Neural cell (in vitro differentiated cells): Measurements from ENCODE around the gene TRIM46.

Experiments used
- EZH2 ChIP-seq: fragments of 200-600, 300-800 bp; shearing (Covaris generic), sonication (generic); IDR thresholded peaks from 2 replicates; pipeline ENCODE4 v1.6.1; 2014; ENCODE audit warnings: antibody characterized with exemption, low read length, borderline replicate concordance, mild to moderate bottlenecking; ENCODE audit not compliant: insufficient read depth, poor library complexity, severe bottlenecking
- MXI1 ChIP-seq: fragments of 450-650 bp; conservative IDR thresholded peaks from 2 replicates; pipeline ENCODE4 v1.6.1; 2014; ENCODE audit warnings: antibody characterized with exemption, mild to moderate bottlenecking; ENCODE audit not compliant: poor library complexity, severe bottlenecking
- POLR2AphosphoS5 ChIP-seq: IDR thresholded peaks from 2 replicates; pipeline ENCODE4 v1.6.1; 2012
- RAD21 ChIP-seq: fragments of 450-650 bp; conservative IDR thresholded peaks from 2 replicates; pipeline ENCODE4 v1.6.1; 2014; ENCODE audit warnings: antibody characterized with exemption, mild to moderate bottlenecking, moderate library complexity
- TAF1 ChIP-seq: IDR thresholded peaks from 2 replicates; pipeline ENCODE4 v1.6.1; 2012; ENCODE audit warnings: low read depth
- TF ChIP-seq, protein P1 (sequence below): fragments of 450-650 bp; IDR thresholded peaks from 2 replicates; pipeline ENCODE4 v1.5.1; 2014; ENCODE audit warnings: antibody characterized with exemption, mild to moderate bottlenecking, moderate library complexity; ENCODE audit not compliant: poor library complexity, severe bottlenecking

- TF ChIP-seq, protein P1, sequence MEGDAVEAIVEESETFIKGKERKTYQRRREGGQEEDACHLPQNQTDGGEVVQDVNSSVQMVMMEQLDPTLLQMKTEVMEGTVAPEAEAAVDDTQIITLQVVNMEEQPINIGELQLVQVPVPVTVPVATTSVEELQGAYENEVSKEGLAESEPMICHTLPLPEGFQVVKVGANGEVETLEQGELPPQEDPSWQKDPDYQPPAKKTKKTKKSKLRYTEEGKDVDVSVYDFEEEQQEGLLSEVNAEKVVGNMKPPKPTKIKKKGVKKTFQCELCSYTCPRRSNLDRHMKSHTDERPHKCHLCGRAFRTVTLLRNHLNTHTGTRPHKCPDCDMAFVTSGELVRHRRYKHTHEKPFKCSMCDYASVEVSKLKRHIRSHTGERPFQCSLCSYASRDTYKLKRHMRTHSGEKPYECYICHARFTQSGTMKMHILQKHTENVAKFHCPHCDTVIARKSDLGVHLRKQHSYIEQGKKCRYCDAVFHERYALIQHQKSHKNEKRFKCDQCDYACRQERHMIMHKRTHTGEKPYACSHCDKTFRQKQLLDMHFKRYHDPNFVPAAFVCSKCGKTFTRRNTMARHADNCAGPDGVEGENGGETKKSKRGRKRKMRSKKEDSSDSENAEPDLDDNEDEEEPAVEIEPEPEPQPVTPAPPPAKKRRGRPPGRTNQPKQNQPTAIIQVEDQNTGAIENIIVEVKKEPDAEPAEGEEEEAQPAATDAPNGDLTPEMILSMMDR: no peak
- TF ChIP-seq POLR2AphosphoS5 (no peak), RAD21 (no peak), TAF1 (no peak), EZH2 (no peak), MXI1 (no peak)
These were observed 11.5 kb downstream of the TRIM46 start for GRCh38 chr1:155184835-155185782.
